ENCODE results near the gene RNF128. TPM values are rescaled to one million over a fixed set of nuclear protein-coding genes. Genes with fewer than 3 reads are reported as not detected.

The RNF128 gene
- total and polyA plus RNA-seq, 2 donors (not counting 1 experiment from before 2014, with no cell fraction given): not detected

GRCh38 chrX:106731590-106731989 is 5.1 kb downstream of the RNF128 start:
- no peak overlapping the region for H3K9ac ChIP-seq (ENCODE audit: low read length)
- H4K20me1 ChIP-seq (ENCODE audit: control insufficient read depth, insufficient read depth, low read length, poor library complexity, severe bottlenecking): no peaks in the 10 kb centered on the region
- DNase-seq (no peak), ATAC-seq (ENCODE audit: low read depth) (no peak)
- peaks cover 0 to 5% (median 3%) of the 10 kb centered on the region in 4 experiments for H3K27me3 ChIP-seq (replicated peaks in 1 of 4; ENCODE audit: control extremely low read depth in 1 of 4, control insufficient read depth in 3 of 4, insufficient read depth in 4 of 4, low read length in 3 of 4)
- no peak overlapping the region for H2AFZ ChIP-seq (ENCODE audit: insufficient read depth, low read depth, low read length, poor library complexity, severe bottlenecking)
- no peak overlapping the region for H3K27ac ChIP-seq (ENCODE audit: low read length in 2 of 2)
- Mint-ChIP-seq H3K27me3 (peaks cover 12% of the 10 kb centered on the region), H3K4me1 (peaks cover 2% of the 10 kb centered on the region), H3K4me3 (no peak overlapping the region), H3K9me3 (ENCODE audit: insufficient read depth) (no peaks in the 10 kb centered on the region), H3K27ac (no peak overlapping the region)
- H3K4me3 ChIP-seq (ENCODE audit: control extremely low read depth in 1 of 5, extremely low read depth in 1 of 5, insufficient read depth in 1 of 5, low read depth in 2 of 5, low read length in 4 of 5): no peak overlapping the region
- no peaks in the 10 kb centered on the region for H3K9me3 ChIP-seq (ENCODE audit: control extremely low read depth in 1 of 3, control insufficient read depth in 2 of 3, insufficient read depth in 1 of 3, low read length in 2 of 3)
- H3K79me2 ChIP-seq (ENCODE audit: control insufficient read depth, insufficient read depth, low read length): no peaks in the 10 kb centered on the region
- no peaks in the 10 kb centered on the region for H3K36me3 ChIP-seq (replicated peaks in 1 of 2; ENCODE audit: control extremely low read depth in 1 of 2, control insufficient read depth in 1 of 2, extremely low read depth in 1 of 2, insufficient read depth in 2 of 2, low read length in 1 of 2)
- POLR2A ChIA-PET: no interaction called here
- intact Hi-C loops (cut with micrococcal nuclease): no loop called here
- CTCF ChIA-PET: no interaction called here
- no peak overlapping the region for H3K4me2 ChIP-seq (replicated peaks; ENCODE audit: low read depth, low read length, poor library complexity, severe bottlenecking)
- TF ChIP-seq EZH2 (IDR thresholded peaks at IDR 0.05; ENCODE audit: borderline replicate concordance, insufficient read depth, low read depth, low read length, poor library complexity, severe bottlenecking) (no peak), CTCF (IDR thresholded peaks at IDR 0.05) (no peak)
- H3K4me1 ChIP-seq (ENCODE audit: control insufficient read depth in 2 of 2, insufficient read depth in 2 of 2, low read length in 2 of 2): no peaks in the 10 kb centered on the region

DNA sequence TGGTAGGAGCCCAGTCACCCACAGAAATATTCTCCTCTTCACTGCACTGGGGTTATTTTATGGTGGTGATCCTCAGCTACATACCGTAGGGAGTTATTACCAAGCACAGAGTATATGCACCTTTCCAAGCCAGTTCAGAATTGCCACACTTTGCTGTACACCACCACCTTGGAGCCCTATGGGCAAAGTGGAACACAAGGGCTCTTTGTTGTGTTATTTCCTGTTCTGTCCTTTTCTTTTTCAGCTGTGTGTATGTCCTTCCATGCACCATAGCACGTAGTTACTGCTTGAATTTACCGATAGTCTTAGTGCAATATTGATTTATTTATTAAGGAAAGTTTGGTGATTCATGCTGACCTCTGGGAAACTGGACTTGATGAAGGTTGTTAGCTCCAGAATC is 8.3 kb downstream of the RNF128 start:
- DNase-seq: no peak
- no peaks in the 10 kb centered on the region for H3K4me1 Mint-ChIP-seq
- no peak overlapping the region for H3K9ac ChIP-seq (ENCODE audit: low read length)
- POLR2A ChIA-PET: no interaction called here
- no peak overlapping the region for H3K4me3 ChIP-seq (ENCODE audit: control extremely low read depth in 1 of 5, extremely low read depth in 1 of 5, insufficient read depth in 1 of 5, low read depth in 2 of 5, low read length in 4 of 5)
- no peaks in the 10 kb centered on the region for H3K9me3 Mint-ChIP-seq (ENCODE audit: insufficient read depth)
- no peaks in the 10 kb centered on the region for H3K36me3 ChIP-seq (replicated peaks in 1 of 2; ENCODE audit: control extremely low read depth in 1 of 2, control insufficient read depth in 1 of 2, extremely low read depth in 1 of 2, insufficient read depth in 2 of 2, low read length in 1 of 2)
- H3K4me3 Mint-ChIP-seq: no peak overlapping the region
- peaks cover 7% of the 10 kb centered on the region for H3K27me3 Mint-ChIP-seq
- no peaks in the 10 kb centered on the region for H4K20me1 ChIP-seq (ENCODE audit: control insufficient read depth, insufficient read depth, low read length, poor library complexity, severe bottlenecking)
- WGBS (ENCODE audit: insufficient coverage): no CpG with 5 or more reads among the region's 3 CpGs
- TF ChIP-seq EZH2 (IDR thresholded peaks at IDR 0.05; ENCODE audit: borderline replicate concordance, insufficient read depth, low read depth, low read length, poor library complexity, severe bottlenecking) (no peak), CTCF (IDR thresholded peaks at IDR 0.05) (no peak)
- no peak overlapping the region for H3K4me2 ChIP-seq (replicated peaks; ENCODE audit: low read depth, low read length, poor library complexity, severe bottlenecking)
- H3K27ac ChIP-seq (ENCODE audit: low read length in 2 of 2): no peak overlapping the region
- intact Hi-C loops (cut with micrococcal nuclease): no loop called here
- ATAC-seq (ENCODE audit: low read depth): no peak
- H3K27me3 ChIP-seq (replicated peaks in 1 of 4; ENCODE audit: control extremely low read depth in 1 of 4, control insufficient read depth in 3 of 4, insufficient read depth in 4 of 4, low read length in 3 of 4): peaks cover 0 to 4% (median 1%) of the 10 kb centered on the region in 4 experiments
- CTCF ChIA-PET: no interaction called here
- no peaks in the 10 kb centered on the region for H3K9me3 ChIP-seq (ENCODE audit: control extremely low read depth in 1 of 3, control insufficient read depth in 2 of 3, insufficient read depth in 1 of 3, low read length in 2 of 3)
- no peak overlapping the region for H3K27ac Mint-ChIP-seq
- H3K79me2 ChIP-seq (ENCODE audit: control insufficient read depth, insufficient read depth, low read length): no peaks in the 10 kb centered on the region
- no peaks in the 10 kb centered on the region for H3K4me1 ChIP-seq (ENCODE audit: control insufficient read depth in 2 of 2, insufficient read depth in 2 of 2, low read length in 2 of 2)
- no peak overlapping the region for H2AFZ ChIP-seq (ENCODE audit: insufficient read depth, low read depth, low read length, poor library complexity, severe bottlenecking)

All from B cell (primary cell).